Spinal cord (tissue), 10 donors: ENCODE results near the gene CXorf38. TPM values are rescaled to one million over a fixed set of nuclear protein-coding genes. Genes with fewer than 3 reads are reported as not detected.

ENCODE experiments used
- DNase-seq, 6 donors: peaks; one replicate each; pipeline versions ENCODE4 v3.0.0 to v3.0.0-alpha.2; 2013 to 2015; ENCODE audit warnings: low spot score in 6 of 6, low read depth in 4 of 6
- H3K27ac ChIP-seq: one replicate; pipeline ENCODE4 v1.5.1; 2013; ENCODE audit warnings: low read depth, low read length, control low read depth
- H3K27me3 ChIP-seq: one replicate; pipeline ENCODE4 v1.6.1; 2013; ENCODE audit warnings: low read length; ENCODE audit not compliant: control insufficient read depth, insufficient read depth
- H3K36me3 ChIP-seq: one replicate; pipeline ENCODE4 v1.6.1; 2013; ENCODE audit warnings: low read length; ENCODE audit not compliant: control insufficient read depth, insufficient read depth
- H3K4me1 ChIP-seq: one replicate; pipeline ENCODE4 v1.6.1; 2013; ENCODE audit warnings: low read length; ENCODE audit not compliant: control insufficient read depth, insufficient read depth
- H3K4me3 ChIP-seq: one replicate; pipeline ENCODE4 v1.5.1; 2013; ENCODE audit warnings: low read depth, low read length, control low read depth
- H3K9me3 ChIP-seq: one replicate; pipeline ENCODE4 v1.6.1; 2013; ENCODE audit warnings: low read length; ENCODE audit not compliant: control insufficient read depth, insufficient read depth
- WGBS: methylation state at CpG from one replicate; pipeline ENCODE4 v1.1.5; 2013; ENCODE audit warnings: missing lambda C conversion rate; ENCODE audit not compliant: insufficient coverage; 5-methylcytosine and 5-hydroxymethylcytosine counted together
- long read RNA-seq, 4 donors: transcript quantifications; one replicate each; lab custom pipeline, GENCODE V29; 2026
- polyA plus RNA-seq, 2 donors: library from polyadenylated mRNA; unstranded; fragments of 120-200 nt; gene quantifications; one replicate each; pipeline ENCODE4 v1.2.1, GENCODE V29; 2013; ENCODE audit not compliant: insufficient read length in 2 of 2
- total RNA-seq, 2 donors: library from RNA; depleted of rRNA in 1 of 2; stranded (reverse); fragments of 120-200 nt in 1 of 2; fragments of >200 nt in 1 of 2; gene quantifications; one replicate each; pipeline versions ENCODE4 v1.2.3 to v1.2.4, GENCODE V29; 2013 to 2014
- donor health status: healthy.

CXorf38 gene
- total RNA-seq = 10 to 100 TPM; 10.5 to 12.0 TPM
- polyA plus RNA-seq = 1 to 10 TPM; 7.2 to 9.0 TPM
- long read RNA-seq, donor 1, partial matches to known transcripts = 0 of 3 reads
- long read RNA-seq, donor 1, other reads (novel, unspliced or antisense) = 0 of 3 reads
- long read RNA-seq, donor 2, partial matches to known transcripts = 0 of 1 reads
- long read RNA-seq, donor 2, other reads (novel, unspliced or antisense) = 0 of 1 reads
- long read RNA-seq, donor 3, partial matches to known transcripts = 0 of 1 reads
- long read RNA-seq, donor 3, other reads (novel, unspliced or antisense) = 0 of 1 reads
- long read RNA-seq, donor 4, full-length matches to known transcripts = 3 of 3 reads
- long read RNA-seq, donor 4, partial matches to known transcripts = 0 of 3 reads
- long read RNA-seq, donor 4, other reads (novel, unspliced or antisense) = 0 of 3 reads

GRCh38 chrX:40647307-40648197, at the start of gene CXorf38:
CXorf38 (minus strand) TSS chrX:40647561; CDS start chrX:40647520, 41 bp downstream.
- Histone ChIP-seq H3K4me3 (peak within 1 kb of the TSS; percentile 67), H3K36me3 (peaks cover 6% of the 10 kb centered on the region), H3K27me3 (peaks cover 21% of the 10 kb centered on the region), H3K4me1 (peaks cover 23% of the 10 kb centered on the region), H3K27ac (peak within 1 kb of the TSS; percentile 73), H3K9me3 (no peaks in the 10 kb centered on the region)
- DNase-seq = peak; percentile 70 to 97 (median 83)
- 1% methylated on average over 57 of the region's 66 CpGs for WGBS

- WGBS = no CpG with 5 or more reads among the region's 1 CpG
- H3K27ac ChIP-seq = no peak overlapping the region
- no peak for DNase-seq
Measured at GRCh38 chrX:40694802-40695201, 47.4 kb upstream of the CXorf38 start.

DNA sequence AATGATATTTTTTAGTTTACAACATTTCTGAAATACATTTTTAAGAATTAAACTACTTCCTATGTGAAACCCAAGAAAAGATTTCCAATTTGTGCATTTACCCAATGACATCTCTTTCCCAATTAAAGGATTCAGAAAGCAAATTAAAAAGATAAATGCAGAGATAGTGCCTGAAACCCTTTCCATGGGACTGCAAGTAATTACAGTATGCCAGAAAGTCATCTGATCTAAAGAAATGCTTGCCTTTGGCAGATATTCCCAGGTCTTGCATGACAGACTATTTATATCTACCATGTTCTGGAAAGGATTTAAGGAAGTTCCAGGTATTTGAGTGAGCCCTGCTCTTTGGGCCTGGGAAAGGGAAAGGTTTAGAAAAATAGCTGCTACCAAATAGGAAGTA, 41.6 kb upstream of the CXorf38 start:
- H3K27me3 ChIP-seq = peaks cover 18% of the 10 kb centered on the region
- no peak overlapping the region for H3K4me3 ChIP-seq
- no peaks in the 10 kb centered on the region for H3K9me3 ChIP-seq
- H3K36me3 ChIP-seq = peaks cover 8% of the 10 kb centered on the region
- DNase-seq = no peak
- H3K27ac ChIP-seq = no peak overlapping the region
- no peaks in the 10 kb centered on the region for H3K4me1 ChIP-seq

More at GRCh38 chrX:40694802-40695201, 47.4 kb upstream of the CXorf38 start:
- H3K4me3 ChIP-seq = no peak overlapping the region
- H3K4me1 ChIP-seq = no peaks in the 10 kb centered on the region
- peaks cover 2% of the 10 kb centered on the region for H3K36me3 ChIP-seq
- peaks cover 4% of the 10 kb centered on the region for H3K27me3 ChIP-seq
- no peaks in the 10 kb centered on the region for H3K9me3 ChIP-seq

GRCh38 chrX:40687169-40687568, 39.8 kb upstream of the CXorf38 start:
- peaks cover 18% of the 10 kb centered on the region for H3K27me3 ChIP-seq

DNA sequence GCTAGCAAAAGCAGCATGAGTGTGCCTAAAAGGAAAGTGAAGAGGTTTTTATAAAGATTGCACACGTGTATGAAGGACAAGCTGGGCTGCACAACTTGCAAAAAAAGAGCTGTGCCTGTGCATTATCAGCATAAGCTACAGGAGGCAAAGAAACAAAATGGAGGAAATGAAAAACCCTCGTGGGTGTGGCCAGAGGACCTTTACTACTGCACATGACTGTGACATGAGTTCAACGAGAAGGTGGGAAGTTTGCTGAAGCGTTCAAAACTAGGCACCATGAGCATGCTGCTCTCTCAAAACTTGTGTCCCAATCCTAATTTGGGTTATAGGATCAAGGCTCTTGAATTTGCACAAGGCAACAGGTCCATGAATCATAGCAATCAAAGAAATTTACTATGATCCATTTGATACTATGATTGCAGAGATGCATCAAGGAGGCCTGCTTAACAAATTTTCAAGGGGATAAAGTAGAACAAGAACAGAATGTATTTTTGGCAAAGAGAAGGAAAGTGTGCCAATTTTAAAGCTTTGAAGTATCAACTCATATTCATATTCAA, 38.1 kb upstream of the CXorf38 start:
- no peaks in the 10 kb centered on the region for H3K4me1 ChIP-seq
- WGBS = 42% methylated on average over 3 of the region's 4 CpGs
- no peak overlapping the region for H3K27ac ChIP-seq
- H3K4me3 ChIP-seq = no peak overlapping the region
- H3K36me3 ChIP-seq = peaks cover 8% of the 10 kb centered on the region
- H3K27me3 ChIP-seq = peaks cover 18% of the 10 kb centered on the region
- no peak for DNase-seq
- no peaks in the 10 kb centered on the region for H3K9me3 ChIP-seq

More at GRCh38 chrX:40687169-40687568, 39.8 kb upstream of the CXorf38 start:
- Histone ChIP-seq H3K4me1 (no peaks in the 10 kb centered on the region), H3K36me3 (peaks cover 8% of the 10 kb centered on the region), H3K9me3 (no peaks in the 10 kb centered on the region), H3K27ac (no peak overlapping the region), H3K4me3 (no peak overlapping the region)
- DNase-seq = no peak
- 87% methylated on average over 3 of the region's 3 CpGs for WGBS

GRCh38 chrX:40684092-40684491, 36.7 kb upstream of the CXorf38 start:
- H3K4me3 ChIP-seq = no peak overlapping the region
- no peak for DNase-seq
- H3K36me3 ChIP-seq = peaks cover 8% of the 10 kb centered on the region
- no CpG with 5 or more reads among the region's 1 CpG for WGBS
- no peaks in the 10 kb centered on the region for H3K4me1 ChIP-seq
- peaks cover 18% of the 10 kb centered on the region for H3K27me3 ChIP-seq
- no peak overlapping the region for H3K27ac ChIP-seq
- no peaks in the 10 kb centered on the region for H3K9me3 ChIP-seq

- Histone ChIP-seq H3K9me3 (no peaks in the 10 kb centered on the region), H3K27me3 (peaks cover 15% of the 10 kb centered on the region), H3K36me3 (peaks cover 8% of the 10 kb centered on the region), H3K27ac (no peak overlapping the region), H3K4me1 (no peaks in the 10 kb centered on the region), H3K4me3 (no peak overlapping the region)
- 90% methylated on average over 2 of the region's 3 CpGs for WGBS
- DNase-seq = no peak
Measured at GRCh38 chrX:40683245-40683644, 35.9 kb upstream of the CXorf38 start.

DNA sequence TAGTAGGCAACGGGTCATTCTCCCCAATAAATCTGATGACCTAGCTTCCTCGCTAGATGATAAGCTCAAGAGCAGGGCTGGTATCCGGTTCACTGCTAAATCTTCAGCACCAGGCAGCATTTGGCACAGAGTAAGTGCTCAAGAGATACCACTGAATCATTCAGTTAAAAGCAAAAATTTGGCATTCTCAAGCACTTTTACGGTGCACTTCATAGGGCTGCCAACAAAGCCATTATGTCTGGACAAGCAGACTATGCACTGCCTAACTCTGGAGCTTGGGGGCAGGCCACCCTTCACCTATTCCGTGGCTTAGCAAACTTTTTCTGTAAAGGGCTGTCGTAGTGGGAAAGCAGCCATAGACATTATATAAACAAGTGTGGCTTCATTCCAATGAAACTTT, 23.8 kb upstream of the CXorf38 start:
- Histone ChIP-seq H3K9me3 (no peaks in the 10 kb centered on the region), H3K27ac (no peak overlapping the region), H3K4me3 (no peak overlapping the region), H3K4me1 (no peaks in the 10 kb centered on the region), H3K36me3 (peaks cover 8% of the 10 kb centered on the region), H3K27me3 (peaks cover 14% of the 10 kb centered on the region)
- 66% methylated on average over 4 of the region's 6 CpGs for WGBS
- no peak for DNase-seq

GRCh38 chrX:40663880-40664630, 16.7 kb upstream of the CXorf38 start:
- no peaks in the 10 kb centered on the region for H3K9me3 ChIP-seq
- no peaks in the 10 kb centered on the region for H3K4me1 ChIP-seq
- H3K36me3 ChIP-seq = peaks cover 14% of the 10 kb centered on the region
- H3K4me3 ChIP-seq = no peak overlapping the region
- peaks cover 7% of the 10 kb centered on the region for H3K27me3 ChIP-seq
- 23% methylated on average over 2 of the region's 6 CpGs for WGBS
- no peak overlapping the region for H3K27ac ChIP-seq
- DNase-seq = no peak
